ENCODE measurements around the gene AHRR.
"Not testable (repeated sequence)": the region's sequence is repeated elsewhere in the genome, so short reads cannot be mapped to it uniquely, and the experiment has no call there.

GRCh38 chr5:297448-297847, 24.1 kb upstream of the AHRR start:
- TF ChIP-seq USF2 (IDR thresholded peaks at IDR 0.05); PHF8 (IDR thresholded peaks at IDR 0.05; ENCODE audit: borderline replicate concordance, low read depth); CEBPB (IDR thresholded peaks at IDR 0.05); MAFK (IDR thresholded peaks at IDR 0.05; ENCODE audit: partially characterized antibody); EP300 (IDR thresholded peaks at IDR 0.05); RAD21 (conservative IDR thresholded peaks at IDR 0.05 in 1 of 2, IDR thresholded peaks at IDR 0.05 in 1 of 2); FOXS1 (CRISPR knock-in tag; IDR thresholded peaks at IDR 0.05): not testable (repeated sequence)
- TF ChIP-seq, protein P1, sequence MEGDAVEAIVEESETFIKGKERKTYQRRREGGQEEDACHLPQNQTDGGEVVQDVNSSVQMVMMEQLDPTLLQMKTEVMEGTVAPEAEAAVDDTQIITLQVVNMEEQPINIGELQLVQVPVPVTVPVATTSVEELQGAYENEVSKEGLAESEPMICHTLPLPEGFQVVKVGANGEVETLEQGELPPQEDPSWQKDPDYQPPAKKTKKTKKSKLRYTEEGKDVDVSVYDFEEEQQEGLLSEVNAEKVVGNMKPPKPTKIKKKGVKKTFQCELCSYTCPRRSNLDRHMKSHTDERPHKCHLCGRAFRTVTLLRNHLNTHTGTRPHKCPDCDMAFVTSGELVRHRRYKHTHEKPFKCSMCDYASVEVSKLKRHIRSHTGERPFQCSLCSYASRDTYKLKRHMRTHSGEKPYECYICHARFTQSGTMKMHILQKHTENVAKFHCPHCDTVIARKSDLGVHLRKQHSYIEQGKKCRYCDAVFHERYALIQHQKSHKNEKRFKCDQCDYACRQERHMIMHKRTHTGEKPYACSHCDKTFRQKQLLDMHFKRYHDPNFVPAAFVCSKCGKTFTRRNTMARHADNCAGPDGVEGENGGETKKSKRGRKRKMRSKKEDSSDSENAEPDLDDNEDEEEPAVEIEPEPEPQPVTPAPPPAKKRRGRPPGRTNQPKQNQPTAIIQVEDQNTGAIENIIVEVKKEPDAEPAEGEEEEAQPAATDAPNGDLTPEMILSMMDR (IDR thresholded peaks at IDR 0.05), result not testable (repeated sequence)
- TF ChIP-seq, protein P2, sequence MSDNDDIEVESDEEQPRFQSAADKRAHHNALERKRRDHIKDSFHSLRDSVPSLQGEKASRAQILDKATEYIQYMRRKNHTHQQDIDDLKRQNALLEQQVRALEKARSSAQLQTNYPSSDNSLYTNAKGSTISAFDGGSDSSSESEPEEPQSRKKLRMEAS (IDR thresholded peaks at IDR 0.05), result not testable (repeated sequence)
- TF ChIP-seq, protein P3, sequence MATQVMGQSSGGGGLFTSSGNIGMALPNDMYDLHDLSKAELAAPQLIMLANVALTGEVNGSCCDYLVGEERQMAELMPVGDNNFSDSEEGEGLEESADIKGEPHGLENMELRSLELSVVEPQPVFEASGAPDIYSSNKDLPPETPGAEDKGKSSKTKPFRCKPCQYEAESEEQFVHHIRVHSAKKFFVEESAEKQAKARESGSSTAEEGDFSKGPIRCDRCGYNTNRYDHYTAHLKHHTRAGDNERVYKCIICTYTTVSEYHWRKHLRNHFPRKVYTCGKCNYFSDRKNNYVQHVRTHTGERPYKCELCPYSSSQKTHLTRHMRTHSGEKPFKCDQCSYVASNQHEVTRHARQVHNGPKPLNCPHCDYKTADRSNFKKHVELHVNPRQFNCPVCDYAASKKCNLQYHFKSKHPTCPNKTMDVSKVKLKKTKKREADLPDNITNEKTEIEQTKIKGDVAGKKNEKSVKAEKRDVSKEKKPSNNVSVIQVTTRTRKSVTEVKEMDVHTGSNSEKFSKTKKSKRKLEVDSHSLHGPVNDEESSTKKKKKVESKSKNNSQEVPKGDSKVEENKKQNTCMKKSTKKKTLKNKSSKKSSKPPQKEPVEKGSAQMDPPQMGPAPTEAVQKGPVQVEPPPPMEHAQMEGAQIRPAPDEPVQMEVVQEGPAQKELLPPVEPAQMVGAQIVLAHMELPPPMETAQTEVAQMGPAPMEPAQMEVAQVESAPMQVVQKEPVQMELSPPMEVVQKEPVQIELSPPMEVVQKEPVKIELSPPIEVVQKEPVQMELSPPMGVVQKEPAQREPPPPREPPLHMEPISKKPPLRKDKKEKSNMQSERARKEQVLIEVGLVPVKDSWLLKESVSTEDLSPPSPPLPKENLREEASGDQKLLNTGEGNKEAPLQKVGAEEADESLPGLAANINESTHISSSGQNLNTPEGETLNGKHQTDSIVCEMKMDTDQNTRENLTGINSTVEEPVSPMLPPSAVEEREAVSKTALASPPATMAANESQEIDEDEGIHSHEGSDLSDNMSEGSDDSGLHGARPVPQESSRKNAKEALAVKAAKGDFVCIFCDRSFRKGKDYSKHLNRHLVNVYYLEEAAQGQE (IDR thresholded peaks at IDR 0.05), result not testable (repeated sequence)
